22Rv1 (cell line): ENCODE results near the gene YKT6.

Source experiments
- CTCF ChIP-seq: fragments of 450-650 bp; IDR thresholded peaks from 2 replicates; pipeline ENCODE4 v1.5.1; 2017; ENCODE audit warnings: mild to moderate bottlenecking
- ZFX ChIP-seq: fragments of 450-650 bp; IDR thresholded peaks from 2 replicates; pipeline ENCODE4 v1.6.1; 2017; ENCODE audit warnings: antibody characterized with exemption, borderline replicate concordance

GRCh38 chr7:44262031-44262430 lies 61.3 kb downstream of the YKT6 start:
- TF ChIP-seq CTCF (no peak), ZFX (no peak)
